GM21515 (cell line): Measurements from ENCODE around the gene PLCL2.

Experiments
- ATAC-seq: cut with Tn5 transposase; IDR thresholded peaks from one replicate; pipeline ENCODE4 v1.9.1; 2021; ENCODE audit not compliant: unreplicated experiment

PLCL2 gene

GRCh38 chr3:16884748-16885592 lies at the start of gene PLCL2:
TSS of gene PLCL2 (plus strand) at chr3:16884955. CDS start at chr3:16885040, 85 bp downstream.
- peak; percentile 40 for ATAC-seq

GRCh38 chr3:16836505-16837237 lies 48.1 kb upstream of the PLCL2 start:
- no peak for ATAC-seq

GRCh38 chr3:16837602-16838001 lies 47.2 kb upstream of the PLCL2 start:
- no peak for ATAC-seq

- ATAC-seq = no peak
These were observed 46.2 kb upstream of the PLCL2 start for GRCh38 chr3:16838561-16838960.

- ATAC-seq = no peak
These were observed 45.3 kb upstream of the PLCL2 start for GRCh38 chr3:16839271-16840100.

- no peak for ATAC-seq
These were observed 44.7 kb upstream of the PLCL2 start for GRCh38 chr3:16840101-16840424.

- ATAC-seq = no peak
These were observed 43.6 kb upstream of the PLCL2 start for GRCh38 chr3:16841041-16841753.

- peak; percentile 61 for ATAC-seq
These were observed 42.9 kb upstream of the PLCL2 start for GRCh38 chr3:16841904-16842271.

- ATAC-seq = peak; percentile 70
These were observed 42.2 kb upstream of the PLCL2 start for GRCh38 chr3:16842272-16843270.

- ATAC-seq = no peak
These were observed 40.5 kb upstream of the PLCL2 start for GRCh38 chr3:16844222-16844621.

- ATAC-seq = no peak
These were observed 40.0 kb upstream of the PLCL2 start for GRCh38 chr3:16844791-16845190.

GRCh38 chr3:16846373-16847080 lies 38.2 kb upstream of the PLCL2 start:
- ATAC-seq = no peak

- ATAC-seq = no peak
These were observed 36.7 kb upstream of the PLCL2 start for GRCh38 chr3:16848007-16848406.

- peak; percentile 86 for ATAC-seq
These were observed 35.5 kb upstream of the PLCL2 start for GRCh38 chr3:16849229-16849628.

GRCh38 chr3:16849795-16850194 lies 35.0 kb upstream of the PLCL2 start:
- ATAC-seq = no peak

GRCh38 chr3:16855497-16855896 lies 29.3 kb upstream of the PLCL2 start:
- ATAC-seq = no peak

- no peak for ATAC-seq
These were observed 24.5 kb upstream of the PLCL2 start for GRCh38 chr3:16860234-16860633.

GRCh38 chr3:16861432-16861831 lies 23.3 kb upstream of the PLCL2 start:
- ATAC-seq = no peak
